Bronchus fibroblast of lung (primary cell): ENCODE measurements around the gene SIDT2. TPM values are rescaled to one million over a fixed set of nuclear protein-coding genes. Genes with fewer than 3 reads are reported as not detected.

ENCODE experiments used
- total RNA-seq: library from RNA; depleted of rRNA; stranded (reverse); fragments of >200 nt; gene quantifications from 2 replicates; pipeline ENCODE4 v1.2.3, GENCODE V29; 2015

SIDT2 gene
- 10.3 and 10.9 TPM in 2 replicates for total RNA-seq

DNA sequence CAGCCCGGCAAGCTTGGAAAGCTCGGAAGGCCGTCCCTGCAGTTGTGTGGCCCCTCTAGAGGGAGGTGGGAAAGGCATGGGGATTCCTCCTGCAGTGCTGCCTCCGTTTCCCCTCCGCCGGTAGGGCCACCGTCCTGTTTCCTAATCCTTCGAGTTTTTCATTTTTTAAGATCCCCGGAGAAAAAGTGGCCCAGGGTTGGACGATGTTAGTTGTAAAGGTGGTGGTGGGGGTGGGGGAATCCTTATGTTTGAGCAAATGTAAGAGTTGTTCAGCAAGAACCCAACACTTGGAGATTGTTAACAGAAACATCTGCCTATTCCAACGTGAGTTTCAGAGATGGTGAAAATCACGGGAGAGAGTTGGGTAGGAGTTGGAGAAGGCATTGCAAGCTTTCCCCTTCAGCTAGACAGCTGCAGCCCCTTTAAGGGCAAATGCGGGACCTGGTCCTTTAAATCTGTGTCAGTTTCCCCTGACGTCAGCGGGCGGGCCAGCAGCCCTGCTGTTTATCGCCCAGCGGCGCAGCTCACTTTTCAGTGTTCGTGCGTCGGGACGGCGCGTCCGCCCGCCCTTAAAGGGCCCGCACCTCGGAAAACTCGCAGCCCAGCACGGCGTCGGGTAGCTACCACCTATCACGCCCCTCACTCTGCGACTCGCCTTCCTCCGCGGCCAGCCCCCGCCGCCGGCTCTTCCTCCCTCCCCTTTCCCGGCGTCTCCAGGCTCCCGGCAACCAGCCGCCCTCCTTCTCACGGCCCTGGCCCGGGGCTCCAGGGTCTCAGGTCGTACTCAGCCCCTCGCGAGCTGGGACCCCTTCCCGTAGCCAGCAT, at the start of gene SIDT2:
TSS of gene SIDT2 (plus strand) at position 534 of the 825 bp plus-strand sequence. CDS start 521 bp downstream, outside the sequence.

DNA sequence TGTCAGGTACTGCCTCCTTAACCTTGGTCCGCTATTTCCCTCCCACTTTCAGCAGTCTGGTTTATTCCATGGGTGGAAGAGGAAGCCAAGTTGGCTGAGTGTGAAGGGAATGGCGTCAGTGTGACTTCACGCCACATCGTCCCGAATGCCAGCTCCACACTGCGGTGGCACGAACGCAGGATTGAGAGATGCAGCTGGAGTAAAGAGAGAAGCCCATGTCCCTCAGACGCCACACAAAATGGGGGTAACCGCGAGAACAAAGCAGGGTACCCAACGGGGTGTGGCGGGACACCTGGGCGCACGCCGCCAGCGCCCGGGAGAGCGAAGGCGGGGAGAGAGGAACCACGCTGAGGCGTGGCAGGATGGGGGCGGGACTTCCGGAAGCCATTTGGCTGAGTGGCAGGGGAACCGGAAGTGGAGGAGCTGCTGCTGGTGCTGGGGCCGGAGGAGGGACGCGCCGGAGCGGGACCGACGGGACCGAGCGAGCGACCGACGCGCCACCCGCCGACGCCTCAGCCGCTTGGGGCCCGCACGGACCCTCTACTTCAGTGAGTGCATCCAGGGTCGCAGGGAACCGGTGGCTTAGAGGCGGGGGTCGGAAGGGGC, 34.6 kb upstream of the SIDT2 start, which contains the start of gene PAFAH1B2:
TSS of gene PAFAH1B2 (plus strand) at position 417 of the 606 bp plus-strand sequence. CDS start 8,161 bp downstream, outside the sequence.

GRCh38 chr11:117199053-117199915, 20.7 kb downstream of the SIDT2 start, which contains the start of gene TAGLN:
TAGLN (plus strand) TSS chr11:117199370; CDS start chr11:117203014, 3,644 bp downstream.

GRCh38 chr11:117231842-117232091, 53.2 kb downstream of the SIDT2 start, which contains the start of gene PCSK7:
PCSK7 (minus strand) TSS chr11:117232073; CDS start chr11:117229844, 2,229 bp downstream.

GRCh38 chr11:117232092-117232878, 53.7 kb downstream of the SIDT2 start, which contains the start of gene RNF214:
RNF214 (plus strand) TSS chr11:117232671; CDS start chr11:117234273, 1,602 bp downstream.

Other genes with a start within 250 kb of the SIDT2 start
- gene SIK3, start 80.3 kb upstream of the SIDT2 start, total RNA-seq: 9.2 and 11.7 TPM in 2 replicates
- 62.1 and 73.5 TPM in 2 replicates for gene PAFAH1B2, start 34.5 kb upstream of the SIDT2 start, total RNA-seq
- 492 and 515 TPM in 2 replicates for gene TAGLN, start 20.6 kb downstream of the SIDT2 start, total RNA-seq
- 34.0 and 34.5 TPM in 2 replicates for gene PCSK7, start 53.3 kb downstream of the SIDT2 start, total RNA-seq
- 6.2 and 6.4 TPM in 2 replicates for gene RNF214, start 53.9 kb downstream of the SIDT2 start, total RNA-seq
- 2.2 and 2.5 TPM in 2 replicates for gene BACE1-AS, start 112.6 kb downstream of the SIDT2 start, total RNA-seq
- 20.5 and 22.7 TPM in 2 replicates for gene BACE1, start 137.5 kb downstream of the SIDT2 start, total RNA-seq
- 17.5 and 19.0 TPM in 2 replicates for gene CEP164, start 149.1 kb downstream of the SIDT2 start, total RNA-seq